WI38 (cell line): ENCODE results near the gene SPIN1.
"Not testable (repeated sequence)": the region's sequence is repeated elsewhere in the genome, so short reads cannot be mapped to it uniquely, and the experiment has no call there.

Experiments
- H3K4me3 ChIP-seq: 2 replicates; pipeline ENCODE4 v1.5.1; 2011; ENCODE audit warnings: low read depth, mild to moderate bottlenecking, control low read depth, low read length
- TF ChIP-seq, protein P1 (sequence below): IDR thresholded peaks from 2 replicates; pipeline ENCODE4 v1.5.1; 2012; ENCODE audit warnings: low read depth, mild to moderate bottlenecking, control low read depth, low read length

SPIN1 gene

DNA sequence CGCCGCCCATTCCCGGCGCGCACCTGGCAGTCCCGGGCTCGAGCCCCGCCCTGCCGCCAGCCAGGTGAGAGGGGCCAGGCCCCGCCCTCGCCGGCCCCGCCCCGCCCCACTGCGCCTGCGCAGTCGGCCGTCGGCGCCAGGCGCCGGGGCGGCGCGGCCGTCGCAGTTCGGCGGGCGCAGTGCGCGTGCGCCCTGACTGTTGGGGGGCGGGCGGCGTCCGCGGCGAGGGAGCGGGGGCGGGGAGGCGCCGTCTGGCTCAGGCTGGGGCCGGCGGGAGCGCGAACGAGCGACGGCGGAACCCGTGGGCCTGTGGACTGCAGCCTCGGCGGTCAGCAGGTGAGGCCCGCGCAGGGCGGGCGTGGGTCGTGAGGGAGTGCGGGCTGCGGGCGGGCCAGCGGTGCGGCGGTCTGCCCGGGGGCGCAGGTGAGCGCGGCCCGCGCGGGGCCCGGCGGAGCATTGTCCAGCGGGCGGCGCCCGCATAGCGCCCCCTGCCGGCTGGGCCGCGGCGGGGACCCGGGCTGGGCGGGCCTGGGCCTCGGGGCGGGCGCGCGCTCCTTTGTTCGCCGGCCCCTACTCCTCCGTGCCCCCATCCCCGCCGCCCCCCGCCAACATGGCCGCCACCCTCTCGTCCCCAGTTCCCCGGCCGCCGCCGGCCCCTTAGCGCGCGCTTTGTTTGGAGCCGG lies at the start of gene SPIN1:
Gene SPIN1 (plus strand): TSS at position 242 of the 683 bp plus-strand sequence. CDS start 38,096 bp downstream, outside the sequence.
- H3K4me3 ChIP-seq = peak within 1 kb of the TSS; percentile 84
- TF ChIP-seq, protein P1, sequence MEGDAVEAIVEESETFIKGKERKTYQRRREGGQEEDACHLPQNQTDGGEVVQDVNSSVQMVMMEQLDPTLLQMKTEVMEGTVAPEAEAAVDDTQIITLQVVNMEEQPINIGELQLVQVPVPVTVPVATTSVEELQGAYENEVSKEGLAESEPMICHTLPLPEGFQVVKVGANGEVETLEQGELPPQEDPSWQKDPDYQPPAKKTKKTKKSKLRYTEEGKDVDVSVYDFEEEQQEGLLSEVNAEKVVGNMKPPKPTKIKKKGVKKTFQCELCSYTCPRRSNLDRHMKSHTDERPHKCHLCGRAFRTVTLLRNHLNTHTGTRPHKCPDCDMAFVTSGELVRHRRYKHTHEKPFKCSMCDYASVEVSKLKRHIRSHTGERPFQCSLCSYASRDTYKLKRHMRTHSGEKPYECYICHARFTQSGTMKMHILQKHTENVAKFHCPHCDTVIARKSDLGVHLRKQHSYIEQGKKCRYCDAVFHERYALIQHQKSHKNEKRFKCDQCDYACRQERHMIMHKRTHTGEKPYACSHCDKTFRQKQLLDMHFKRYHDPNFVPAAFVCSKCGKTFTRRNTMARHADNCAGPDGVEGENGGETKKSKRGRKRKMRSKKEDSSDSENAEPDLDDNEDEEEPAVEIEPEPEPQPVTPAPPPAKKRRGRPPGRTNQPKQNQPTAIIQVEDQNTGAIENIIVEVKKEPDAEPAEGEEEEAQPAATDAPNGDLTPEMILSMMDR = no peak

DNA sequence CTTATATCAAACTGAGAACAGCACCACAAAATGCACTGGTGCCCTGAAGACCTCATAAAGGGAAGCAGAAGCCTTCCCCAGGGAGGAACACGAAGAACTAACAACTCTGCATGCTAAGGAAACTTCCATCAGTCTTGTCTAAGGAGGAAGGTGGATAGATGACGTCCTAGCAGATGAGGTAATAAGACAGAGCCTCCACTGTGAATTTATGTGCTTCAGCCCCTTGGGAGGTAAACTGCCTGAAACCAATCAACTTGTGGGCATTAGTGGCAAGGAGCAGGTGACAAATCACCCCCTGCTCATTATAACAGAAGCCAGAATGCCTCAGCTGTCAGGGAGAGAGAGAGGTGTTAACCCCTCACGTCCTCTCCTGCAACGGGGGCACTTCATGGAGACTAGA lies 48.9 kb upstream of the SPIN1 start:
- TF ChIP-seq, protein P1 = no peak
- H3K4me3 ChIP-seq = no peak overlapping the region

DNA sequence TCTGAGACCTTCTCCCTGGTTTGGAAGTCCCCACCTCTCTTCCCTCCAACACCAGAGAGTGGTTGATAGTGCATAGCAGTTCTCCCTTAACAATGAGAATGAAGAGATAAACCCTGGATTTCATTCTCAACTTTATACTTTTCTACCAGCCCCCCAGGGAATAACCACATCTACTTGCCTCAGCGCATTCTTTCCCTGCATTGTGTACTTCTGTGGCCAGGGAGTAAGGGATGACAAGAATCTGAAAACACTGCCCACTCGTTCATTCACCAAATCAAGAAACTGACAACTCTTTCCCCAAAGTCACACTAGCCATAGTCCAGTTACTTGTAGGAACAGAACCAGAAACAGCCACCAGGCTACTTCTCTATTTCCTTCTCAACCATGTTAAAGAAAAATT lies 46.0 kb upstream of the SPIN1 start:
- TF ChIP-seq, protein P1 = no peak
- H3K4me3 ChIP-seq = no peak overlapping the region

DNA sequence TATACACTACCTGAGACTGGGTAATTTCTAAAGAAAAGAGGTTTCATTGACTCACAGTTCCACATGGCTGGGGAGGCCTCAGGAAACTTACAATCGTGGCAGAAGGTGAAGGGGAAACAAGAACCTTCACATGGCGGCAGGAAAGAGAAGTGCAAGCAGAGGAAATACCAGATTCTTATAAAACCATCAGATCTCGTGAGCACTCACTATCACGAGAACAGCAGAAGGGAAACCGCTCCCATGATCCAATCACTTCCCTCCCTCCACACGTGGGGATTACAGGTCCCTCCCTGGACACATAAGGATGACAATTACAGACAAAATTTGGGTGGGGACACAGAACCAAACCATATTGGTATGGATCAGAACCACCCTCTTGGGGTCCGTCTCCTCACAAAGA lies 44.2 kb upstream of the SPIN1 start:
- TF ChIP-seq, protein P1 = no peak
- no peak overlapping the region for H3K4me3 ChIP-seq

GRCh38 chr9:88350354-88350753 lies 37.9 kb upstream of the SPIN1 start:
- H3K4me3 ChIP-seq = not testable (repeated sequence)

DNA sequence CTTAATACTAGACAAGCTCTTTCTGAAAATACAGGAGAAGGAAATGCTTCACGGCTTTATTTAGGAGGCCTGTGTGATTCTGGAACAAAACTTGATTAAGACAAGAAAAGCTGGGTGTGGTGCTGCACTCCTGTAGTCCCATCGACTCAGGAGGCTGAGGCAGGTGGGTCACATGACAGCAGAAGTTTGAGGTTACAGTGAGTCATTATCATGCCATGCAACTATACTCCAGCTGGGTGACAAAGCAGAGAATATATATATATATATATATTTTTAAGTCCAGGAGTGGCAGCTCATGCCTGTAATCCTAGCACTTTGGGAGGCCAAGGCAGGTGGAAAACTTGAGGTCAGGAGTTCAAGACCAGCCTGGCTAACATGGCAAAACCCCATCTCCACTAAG lies 33.1 kb upstream of the SPIN1 start:
- TF ChIP-seq, protein P1 = no peak
- no peak overlapping the region for H3K4me3 ChIP-seq

DNA sequence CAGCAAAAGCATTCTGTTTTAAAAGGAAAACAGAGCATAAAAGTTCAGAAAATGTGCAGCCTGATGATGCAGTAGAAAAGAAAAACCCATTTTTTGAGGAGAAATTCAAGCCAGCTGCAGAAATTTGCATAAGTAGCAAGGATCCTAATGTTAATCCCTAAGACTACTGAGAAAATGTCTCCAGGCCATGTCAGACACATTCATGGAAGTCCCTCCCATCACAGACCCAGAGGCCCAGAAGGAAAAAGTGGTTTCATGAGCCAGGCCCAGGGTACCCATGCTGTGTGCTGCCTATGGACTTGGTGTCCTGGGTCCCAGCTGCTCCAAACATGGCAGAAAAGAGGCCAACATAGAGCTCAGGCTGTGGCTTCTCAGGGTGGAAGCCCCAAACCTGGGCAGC lies 31.0 kb upstream of the SPIN1 start:
- not testable (repeated sequence) for H3K4me3 ChIP-seq

DNA sequence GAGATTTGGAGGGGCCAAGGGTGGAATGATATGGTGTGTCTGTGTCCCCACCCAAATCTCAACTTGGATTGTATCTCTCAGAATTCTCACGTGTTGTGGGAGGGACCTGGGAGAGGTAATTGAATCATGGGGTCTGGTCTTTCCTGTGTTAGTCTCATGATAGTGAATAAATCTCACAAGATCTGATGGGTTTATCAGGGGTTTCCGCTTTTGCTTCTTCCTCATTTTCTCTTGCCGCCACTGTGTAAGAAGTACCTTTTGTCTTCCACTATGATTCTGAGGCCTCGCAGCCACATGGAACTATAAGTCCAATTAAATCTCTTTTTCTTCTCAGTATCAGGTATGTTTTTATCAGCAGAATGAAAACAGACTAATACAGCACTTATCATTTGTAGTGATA lies 29.5 kb upstream of the SPIN1 start:
- no peak overlapping the region for H3K4me3 ChIP-seq
- TF ChIP-seq, protein P1 = no peak
